ENCODE measurements around the gene SLIT1.

Gene SLIT1

GRCh38 chr10:97065128-97065527, 120.6 kb downstream of the SLIT1 start:
- DNase-seq (ENCODE audit: low read depth in 2 of 2) = no peak

GRCh38 chr10:97063983-97064837, 121.5 kb downstream of the SLIT1 start:
- no peak for DNase-seq (ENCODE audit: low read depth in 2 of 2)

GRCh38 chr10:97063271-97063982, 122.3 kb downstream of the SLIT1 start:
- DNase-seq (ENCODE audit: low read depth in 2 of 2) = no peak

GRCh38 chr10:97062456-97062855, 123.3 kb downstream of the SLIT1 start:
- DNase-seq (ENCODE audit: low read depth in 2 of 2) = no peak

GRCh38 chr10:97062046-97062445, 123.7 kb downstream of the SLIT1 start:
- DNase-seq (ENCODE audit: low read depth in 2 of 2) = no peak

- DNase-seq (ENCODE audit: low read depth in 2 of 2) = no peak
Measured at GRCh38 chr10:97061423-97061822, 124.3 kb downstream of the SLIT1 start.

GRCh38 chr10:97060441-97061084, 125.2 kb downstream of the SLIT1 start:
- no peak for DNase-seq (ENCODE audit: low read depth in 2 of 2)

- DNase-seq (ENCODE audit: low read depth in 2 of 2) = no peak
Measured at GRCh38 chr10:97059872-97060205, 125.9 kb downstream of the SLIT1 start.

- DNase-seq (ENCODE audit: low read depth in 2 of 2) = no peak
Measured at GRCh38 chr10:97059006-97059871, 126.5 kb downstream of the SLIT1 start.

- no peak for DNase-seq (ENCODE audit: low read depth in 2 of 2)
Measured at GRCh38 chr10:97058521-97058920, 127.2 kb downstream of the SLIT1 start.

- no peak for DNase-seq (ENCODE audit: low read depth in 2 of 2)
Measured at GRCh38 chr10:97057491-97058235, 128.1 kb downstream of the SLIT1 start.

- DNase-seq (ENCODE audit: low read depth in 2 of 2) = no peak
Measured at GRCh38 chr10:97056003-97056630, 129.6 kb downstream of the SLIT1 start.

- DNase-seq (ENCODE audit: low read depth in 2 of 2) = no peak
Measured at GRCh38 chr10:97053276-97053675, 132.5 kb downstream of the SLIT1 start.

- no peak for DNase-seq (ENCODE audit: low read depth in 2 of 2)
Measured at GRCh38 chr10:97050956-97051496, 134.7 kb downstream of the SLIT1 start.

GRCh38 chr10:97050205-97050745, 135.5 kb downstream of the SLIT1 start:
- no peak for DNase-seq (ENCODE audit: low read depth in 2 of 2)

- DNase-seq (ENCODE audit: low read depth in 2 of 2) = no peak
Measured at GRCh38 chr10:97049670-97050069, 136.1 kb downstream of the SLIT1 start.

GRCh38 chr10:97048649-97049427, 136.9 kb downstream of the SLIT1 start:
- DNase-seq (ENCODE audit: low read depth in 2 of 2) = no peak

GRCh38 chr10:97047788-97048187, 138.0 kb downstream of the SLIT1 start:
- no peak for DNase-seq (ENCODE audit: low read depth in 2 of 2)

- no peak for DNase-seq (ENCODE audit: low read depth in 2 of 2)
Measured at GRCh38 chr10:97047083-97047736, 138.5 kb downstream of the SLIT1 start.

Measured in fibroblast of skin of left quadriceps (primary cell).